Measurements from ENCODE around the gene HRCT1.

The HRCT1 gene

DNA sequence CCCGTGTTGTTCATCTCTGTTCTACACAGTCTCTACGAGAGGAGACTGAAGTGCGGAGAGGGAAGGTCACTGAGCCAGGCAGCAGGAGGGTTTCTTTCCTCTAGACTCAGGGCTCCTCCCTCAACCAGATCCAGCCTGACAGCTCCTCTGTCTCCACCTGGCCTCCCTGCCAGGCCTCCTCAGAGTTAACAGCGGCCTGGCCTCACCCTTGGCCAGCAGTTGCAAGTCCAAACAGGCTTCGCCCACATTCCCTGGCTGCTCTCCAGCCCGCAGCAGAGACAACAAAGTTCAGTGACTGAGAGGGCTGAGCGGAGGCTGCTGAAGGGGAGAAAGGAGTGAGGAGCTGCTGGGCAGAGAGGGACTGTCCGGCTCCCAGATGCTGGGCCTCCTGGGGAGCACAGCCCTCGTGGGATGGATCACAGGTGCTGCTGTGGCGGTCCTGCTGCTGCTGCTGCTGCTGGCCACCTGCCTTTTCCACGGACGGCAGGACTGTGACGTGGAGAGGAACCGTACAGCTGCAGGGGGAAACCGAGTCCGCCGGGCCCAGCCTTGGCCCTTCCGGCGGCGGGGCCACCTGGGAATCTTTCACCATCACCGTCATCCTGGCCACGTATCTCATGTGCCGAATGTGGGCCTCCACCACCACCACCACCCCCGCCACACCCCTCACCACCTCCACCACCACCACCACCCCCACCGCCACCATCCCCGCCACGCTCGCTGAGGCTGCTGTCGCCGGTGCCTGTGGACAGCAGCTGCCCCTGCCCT is at the start of gene HRCT1:
TSS of gene HRCT1 (plus strand) at position 291 of the 768 bp plus-strand sequence. CDS start at position 377, 86 bp downstream.
- H3K36me3 ChIP-seq (ENCODE audit: control insufficient read depth in 2 of 2, insufficient read depth in 2 of 2, low read length in 2 of 2): no peaks in the 10 kb centered on the region
- H3K4me3 ChIP-seq (ENCODE audit: low read length in 2 of 2): peak within 1 kb of the TSS; percentile 25 to 55

DNA sequence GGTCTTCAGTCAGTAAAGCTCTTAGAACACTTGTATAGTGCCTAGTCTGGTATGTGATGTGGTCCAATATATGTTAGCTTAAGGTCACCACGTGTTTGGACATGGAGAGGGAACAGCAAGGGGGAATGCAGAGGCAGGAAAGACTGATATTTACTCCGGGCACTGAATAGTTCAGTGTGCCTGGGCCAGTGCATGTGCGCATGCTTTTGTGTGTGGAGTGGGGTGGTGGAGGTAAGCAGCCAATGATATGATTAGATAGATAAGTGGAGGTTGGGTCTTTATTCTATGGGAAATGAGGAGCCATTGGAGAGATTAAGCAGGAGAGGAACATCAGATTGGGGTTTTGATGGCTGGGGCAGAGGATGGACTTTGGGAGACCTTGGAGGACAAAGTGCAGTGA is 49.8 kb upstream of the HRCT1 start:
- no peak overlapping the region for H3K27ac ChIP-seq (ENCODE audit: low read length)
- H3K4me3 ChIP-seq (ENCODE audit: low read length in 2 of 2): no peak overlapping the region
- H3K36me3 ChIP-seq (ENCODE audit: control insufficient read depth in 2 of 2, insufficient read depth in 2 of 2, low read length in 2 of 2): peaks cover 13 to 14% of the 10 kb centered on the region in 2 donors
- no peaks in the 10 kb centered on the region for H3K27me3 ChIP-seq (ENCODE audit: control insufficient read depth in 1 of 2, insufficient read depth in 2 of 2, low read length in 2 of 2)
- no peak overlapping the region for H3K9ac ChIP-seq (ENCODE audit: low read length in 2 of 2)
- H3K4me1 ChIP-seq (ENCODE audit: control insufficient read depth, insufficient read depth, low read length): peaks cover 4% of the 10 kb centered on the region
- no peaks in the 10 kb centered on the region for H3K9me3 ChIP-seq (ENCODE audit: control insufficient read depth in 2 of 2, low read length in 2 of 2)

More for the DNA sequence above, at the start of gene HRCT1:
- H3K27ac ChIP-seq (ENCODE audit: low read length): peak within 1 kb of the TSS; percentile 81
- peaks cover 0 to 3% of the 10 kb centered on the region in 2 donors for H3K27me3 ChIP-seq (ENCODE audit: control insufficient read depth in 1 of 2, insufficient read depth in 2 of 2, low read length in 2 of 2)
- peaks cover 59% of the 10 kb centered on the region for H3K4me1 ChIP-seq (ENCODE audit: control insufficient read depth, insufficient read depth, low read length)
- peak within 1 kb of the TSS in 1 of 2 donors; percentile 42 for H3K9ac ChIP-seq (ENCODE audit: low read length in 2 of 2)
- no peaks in the 10 kb centered on the region for H3K9me3 ChIP-seq (ENCODE audit: control insufficient read depth in 2 of 2, low read length in 2 of 2)

DNA sequence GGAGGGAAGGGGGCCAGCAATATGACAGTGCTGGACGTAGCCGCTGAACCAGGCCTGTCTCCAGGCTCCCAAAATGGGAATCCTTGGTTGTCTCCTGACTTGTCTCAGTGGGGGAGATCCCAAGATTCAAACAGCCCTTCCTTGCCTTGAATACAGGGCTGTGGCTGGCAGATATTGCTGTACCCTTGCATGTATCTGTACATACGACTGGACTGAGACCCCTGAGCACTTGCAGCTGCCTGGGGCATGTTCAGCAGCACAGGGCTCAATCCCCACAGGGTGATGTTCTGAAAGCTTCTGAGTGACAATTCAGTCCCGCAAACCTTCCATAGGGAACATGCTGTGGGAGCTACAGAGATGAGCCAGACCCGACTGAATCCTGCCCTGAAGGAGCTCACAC is 49.1 kb upstream of the HRCT1 start:
- no peak overlapping the region for H3K4me3 ChIP-seq (ENCODE audit: low read length in 2 of 2)
- peaks cover 4% of the 10 kb centered on the region for H3K4me1 ChIP-seq (ENCODE audit: control insufficient read depth, insufficient read depth, low read length)
- H3K9me3 ChIP-seq (ENCODE audit: control insufficient read depth in 2 of 2, low read length in 2 of 2): no peaks in the 10 kb centered on the region
- no peak overlapping the region for H3K27ac ChIP-seq (ENCODE audit: low read length)
- no peaks in the 10 kb centered on the region for H3K27me3 ChIP-seq (ENCODE audit: control insufficient read depth in 1 of 2, insufficient read depth in 2 of 2, low read length in 2 of 2)
- peaks cover 13 to 14% of the 10 kb centered on the region in 2 donors for H3K36me3 ChIP-seq (ENCODE audit: control insufficient read depth in 2 of 2, insufficient read depth in 2 of 2, low read length in 2 of 2)
- no peak overlapping the region for H3K9ac ChIP-seq (ENCODE audit: low read length in 2 of 2)

DNA sequence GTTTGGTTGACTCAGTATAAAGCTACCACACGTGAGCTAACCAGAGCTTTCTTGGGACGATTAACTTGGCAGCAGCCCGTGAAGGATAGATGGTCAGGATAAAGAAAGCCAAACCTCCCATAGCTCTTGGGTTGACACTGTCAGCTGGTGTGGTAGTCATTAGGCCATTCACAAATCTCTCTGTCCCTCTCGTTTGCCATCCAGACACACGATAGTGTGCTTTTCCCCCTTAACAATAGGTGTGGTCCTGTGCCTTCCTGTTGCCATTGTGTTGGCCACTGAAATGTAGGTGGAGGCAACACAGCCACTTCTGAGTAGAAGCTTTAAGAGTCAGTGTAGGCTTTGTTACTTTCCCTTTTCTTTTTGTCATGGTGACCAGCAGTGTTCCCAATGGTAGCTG is 47.5 kb upstream of the HRCT1 start:
- H3K36me3 ChIP-seq (ENCODE audit: control insufficient read depth in 2 of 2, insufficient read depth in 2 of 2, low read length in 2 of 2): peaks cover 5 to 6% of the 10 kb centered on the region in 2 donors
- H3K9ac ChIP-seq (ENCODE audit: low read length in 2 of 2): no peak overlapping the region
- no peak overlapping the region for H3K27ac ChIP-seq (ENCODE audit: low read length)
- H3K9me3 ChIP-seq (ENCODE audit: control insufficient read depth in 2 of 2, low read length in 2 of 2): no peaks in the 10 kb centered on the region
- H3K4me1 ChIP-seq (ENCODE audit: control insufficient read depth, insufficient read depth, low read length): peaks cover 4% of the 10 kb centered on the region
- H3K4me3 ChIP-seq (ENCODE audit: low read length in 2 of 2): no peak overlapping the region
- H3K27me3 ChIP-seq (ENCODE audit: control insufficient read depth in 1 of 2, insufficient read depth in 2 of 2, low read length in 2 of 2): peaks cover 0 to 3% of the 10 kb centered on the region in 2 donors

DNA sequence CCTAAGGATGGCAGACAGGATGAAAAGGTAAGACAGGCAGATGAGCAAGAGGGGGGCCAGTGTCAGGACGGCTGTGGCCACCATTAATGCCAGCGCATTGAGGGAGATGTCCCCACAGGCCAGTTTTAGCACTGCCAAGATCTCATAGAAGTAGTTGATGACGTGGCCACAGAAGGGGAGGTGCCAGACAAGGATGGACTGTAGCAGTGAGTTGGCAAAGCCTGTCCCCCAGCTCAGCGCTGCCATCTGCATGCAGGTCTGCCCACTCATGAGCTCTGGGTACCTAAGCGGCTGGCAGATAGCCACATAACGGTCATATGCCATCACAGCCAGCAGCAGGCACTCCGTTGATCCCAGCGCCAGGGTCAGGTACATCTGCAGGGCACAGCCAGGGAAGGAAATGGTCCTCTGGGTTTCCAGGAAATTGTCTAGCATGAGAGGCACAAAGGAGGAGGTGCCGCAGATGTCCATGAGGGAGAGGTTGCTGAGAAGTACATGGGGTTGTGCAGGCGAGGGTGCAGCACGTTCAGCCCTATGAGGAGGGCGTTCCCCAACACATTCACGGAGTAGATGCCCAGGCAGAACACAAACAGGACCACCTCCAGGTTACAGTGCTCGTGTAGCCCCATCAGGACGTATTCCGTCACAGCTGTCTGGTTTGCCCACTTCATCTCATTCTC is 46.6 kb upstream of the HRCT1 start:
- Histone ChIP-seq H3K27me3 (ENCODE audit: control insufficient read depth in 1 of 2, insufficient read depth in 2 of 2, low read length in 2 of 2) (peaks cover 0 to 5% of the 10 kb centered on the region in 2 donors), H3K27ac (ENCODE audit: low read length) (peak overlapping the region; percentile 11), H3K9me3 (ENCODE audit: control insufficient read depth in 2 of 2, low read length in 2 of 2) (no peaks in the 10 kb centered on the region), H3K9ac (ENCODE audit: low read length in 2 of 2) (no peak overlapping the region), H3K4me3 (ENCODE audit: low read length in 2 of 2) (no peak overlapping the region), H3K36me3 (ENCODE audit: control insufficient read depth in 2 of 2, insufficient read depth in 2 of 2, low read length in 2 of 2) (peaks cover 0 to 5% of the 10 kb centered on the region in 2 donors), H3K4me1 (ENCODE audit: control insufficient read depth, insufficient read depth, low read length) (peaks cover 4% of the 10 kb centered on the region)

DNA sequence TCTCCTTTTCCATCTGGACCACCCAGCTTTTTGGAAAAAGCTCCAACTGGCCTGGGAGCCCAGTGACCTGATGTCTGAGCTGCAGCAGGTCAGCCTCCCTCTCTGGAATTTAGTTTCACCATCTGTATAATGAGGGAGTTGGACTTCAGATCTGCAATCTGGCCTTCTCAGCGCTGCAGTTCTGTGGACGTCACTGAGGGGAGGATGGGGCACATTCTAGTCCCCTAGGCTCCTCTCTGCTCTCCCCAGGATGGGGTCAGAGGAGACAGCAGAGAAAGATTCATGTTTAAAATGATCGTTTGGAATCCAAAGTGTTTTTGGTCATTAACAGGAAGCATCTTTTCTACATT is 46.0 kb upstream of the HRCT1 start:
- Histone ChIP-seq H3K9me3 (ENCODE audit: control insufficient read depth in 2 of 2, low read length in 2 of 2) (no peaks in the 10 kb centered on the region), H3K9ac (ENCODE audit: low read length in 2 of 2) (no peak overlapping the region), H3K4me3 (ENCODE audit: low read length in 2 of 2) (no peak overlapping the region), H3K36me3 (ENCODE audit: control insufficient read depth in 2 of 2, insufficient read depth in 2 of 2, low read length in 2 of 2) (no peaks in the 10 kb centered on the region), H3K4me1 (ENCODE audit: control insufficient read depth, insufficient read depth, low read length) (peaks cover 4% of the 10 kb centered on the region), H3K27ac (ENCODE audit: low read length) (no peak overlapping the region), H3K27me3 (ENCODE audit: control insufficient read depth in 1 of 2, insufficient read depth in 2 of 2, low read length in 2 of 2) (peaks cover 0 to 5% of the 10 kb centered on the region in 2 donors)

DNA sequence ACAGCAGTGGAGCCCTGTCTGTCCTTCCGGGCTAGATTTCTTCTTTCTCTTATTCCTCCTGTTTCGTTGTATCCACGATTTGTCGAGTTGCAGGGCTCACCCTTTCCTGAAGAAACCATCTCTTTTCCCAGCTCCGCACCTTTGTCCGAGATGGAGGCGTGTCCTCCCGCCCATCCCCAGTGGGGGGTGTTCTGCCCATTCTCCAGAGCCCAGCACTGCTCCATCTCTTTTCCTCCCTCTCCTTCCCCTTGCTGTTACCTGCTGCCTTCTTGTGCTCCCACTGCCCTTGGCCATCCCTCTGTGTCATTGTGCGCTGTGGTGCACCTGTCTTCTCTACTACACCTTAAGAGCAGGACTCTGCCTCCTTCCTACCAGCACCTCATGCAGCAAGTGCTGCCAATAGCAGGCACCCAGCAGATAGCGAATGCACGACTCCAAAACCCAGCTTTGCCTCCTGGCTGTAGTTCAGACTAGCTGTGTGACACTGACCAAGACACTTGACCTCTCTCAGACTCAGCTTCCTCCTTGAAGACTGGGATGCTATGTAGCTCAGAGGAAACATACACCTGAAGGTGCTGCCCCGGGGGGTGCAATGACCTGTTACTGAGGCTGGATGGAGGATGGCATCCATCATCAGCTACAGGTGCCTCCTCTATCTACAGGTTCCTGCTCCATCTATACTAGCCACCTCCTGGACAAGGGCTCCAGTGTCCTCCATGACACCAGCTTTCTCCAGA is 44.7 kb upstream of the HRCT1 start:
- Histone ChIP-seq H3K4me1 (ENCODE audit: control insufficient read depth, insufficient read depth, low read length) (peaks cover 4% of the 10 kb centered on the region), H3K4me3 (ENCODE audit: low read length in 2 of 2) (no peak overlapping the region), H3K9ac (ENCODE audit: low read length in 2 of 2) (no peak overlapping the region), H3K27me3 (ENCODE audit: control insufficient read depth in 1 of 2, insufficient read depth in 2 of 2, low read length in 2 of 2) (peaks cover 0 to 5% of the 10 kb centered on the region in 2 donors), H3K36me3 (ENCODE audit: control insufficient read depth in 2 of 2, insufficient read depth in 2 of 2, low read length in 2 of 2) (no peaks in the 10 kb centered on the region), H3K9me3 (ENCODE audit: control insufficient read depth in 2 of 2, low read length in 2 of 2) (no peaks in the 10 kb centered on the region), H3K27ac (ENCODE audit: low read length) (no peak overlapping the region)

DNA sequence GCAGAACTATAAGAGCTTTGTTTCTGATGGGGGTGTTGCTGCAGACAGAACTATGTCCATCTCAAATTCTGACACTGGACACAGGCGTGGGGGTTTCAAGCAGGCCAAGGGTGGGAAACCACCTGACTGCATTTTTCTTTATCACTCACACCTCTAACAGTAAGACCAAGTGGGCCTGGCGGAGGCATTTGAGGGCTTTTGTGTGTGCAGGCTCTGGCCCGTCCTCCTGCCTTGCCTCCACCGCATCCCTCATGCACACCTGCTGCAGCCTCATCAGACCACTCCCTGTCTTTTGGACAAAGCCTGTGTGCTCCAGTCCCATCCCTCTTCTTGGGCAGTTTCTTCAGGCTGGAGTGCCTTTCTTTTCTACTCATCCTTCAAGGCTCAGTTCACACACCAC is 43.7 kb upstream of the HRCT1 start:
- H3K9me3 ChIP-seq (ENCODE audit: control insufficient read depth in 2 of 2, low read length in 2 of 2): no peaks in the 10 kb centered on the region
- no peak overlapping the region for H3K27ac ChIP-seq (ENCODE audit: low read length)
- H3K4me1 ChIP-seq (ENCODE audit: control insufficient read depth, insufficient read depth, low read length): peaks cover 4% of the 10 kb centered on the region
- H3K36me3 ChIP-seq (ENCODE audit: control insufficient read depth in 2 of 2, insufficient read depth in 2 of 2, low read length in 2 of 2): no peaks in the 10 kb centered on the region
- H3K27me3 ChIP-seq (ENCODE audit: control insufficient read depth in 1 of 2, insufficient read depth in 2 of 2, low read length in 2 of 2): peaks cover 0 to 5% of the 10 kb centered on the region in 2 donors
- no peak overlapping the region for H3K4me3 ChIP-seq (ENCODE audit: low read length in 2 of 2)
- no peak overlapping the region for H3K9ac ChIP-seq (ENCODE audit: low read length in 2 of 2)

DNA sequence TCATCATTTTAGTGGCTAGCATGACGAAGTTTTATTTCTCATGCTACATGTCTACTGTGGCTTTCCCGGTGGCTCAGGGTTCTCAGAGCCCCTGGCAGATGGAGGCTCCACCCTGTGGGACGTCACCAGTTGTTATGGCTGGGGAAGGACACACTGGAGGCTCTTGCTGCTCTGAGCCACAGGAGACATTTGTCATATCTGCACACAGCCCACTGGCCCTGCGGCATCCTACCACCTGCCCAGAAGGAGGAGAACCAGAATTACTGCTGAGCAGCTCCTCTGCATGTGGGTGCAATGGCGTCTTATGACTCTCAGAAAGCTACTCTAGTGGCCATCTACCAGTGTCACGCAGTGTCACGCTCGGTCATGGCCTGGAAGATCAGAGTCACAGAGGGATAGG is 42.4 kb upstream of the HRCT1 start:
- H3K36me3 ChIP-seq (ENCODE audit: control insufficient read depth in 2 of 2, insufficient read depth in 2 of 2, low read length in 2 of 2): no peaks in the 10 kb centered on the region
- H3K4me1 ChIP-seq (ENCODE audit: control insufficient read depth, insufficient read depth, low read length): peaks cover 4% of the 10 kb centered on the region
- no peak overlapping the region for H3K27ac ChIP-seq (ENCODE audit: low read length)
- H3K9ac ChIP-seq (ENCODE audit: low read length in 2 of 2): no peak overlapping the region
- no peak overlapping the region for H3K4me3 ChIP-seq (ENCODE audit: low read length in 2 of 2)
- peaks cover 2 to 8% of the 10 kb centered on the region in 2 donors for H3K27me3 ChIP-seq (ENCODE audit: control insufficient read depth in 1 of 2, insufficient read depth in 2 of 2, low read length in 2 of 2)
- no peaks in the 10 kb centered on the region for H3K9me3 ChIP-seq (ENCODE audit: control insufficient read depth in 2 of 2, low read length in 2 of 2)

DNA sequence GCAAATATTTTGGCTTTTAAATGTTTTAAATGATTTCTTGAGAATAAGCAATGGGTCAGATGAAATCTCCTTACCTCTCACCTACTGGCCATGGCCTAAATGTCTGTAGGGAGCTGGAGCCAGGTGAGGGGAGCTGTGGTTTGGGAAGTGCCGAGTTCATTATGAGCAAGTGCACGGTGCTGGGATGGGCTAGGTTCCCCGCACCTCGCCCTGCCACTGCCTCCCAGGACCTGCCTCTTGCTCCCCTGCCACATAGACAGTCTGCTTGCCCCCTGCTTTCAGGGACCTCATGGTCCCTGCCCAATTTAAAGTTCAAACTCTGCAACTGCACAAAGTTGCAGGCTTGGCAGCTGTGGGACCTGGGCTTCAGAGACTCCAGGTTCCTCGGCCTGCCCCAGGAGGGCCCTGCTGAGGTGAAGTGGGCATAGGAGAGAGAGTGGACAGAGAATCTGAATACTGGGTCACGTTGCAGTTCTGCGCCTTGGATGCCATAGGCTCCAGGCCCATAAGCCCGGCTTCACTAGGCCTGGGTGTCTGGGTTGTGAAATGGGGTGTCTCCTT is 41.2 kb upstream of the HRCT1 start:
- H3K27ac ChIP-seq (ENCODE audit: low read length): no peak overlapping the region
- H3K4me1 ChIP-seq (ENCODE audit: control insufficient read depth, insufficient read depth, low read length): peaks cover 4% of the 10 kb centered on the region
- H3K36me3 ChIP-seq (ENCODE audit: control insufficient read depth in 2 of 2, insufficient read depth in 2 of 2, low read length in 2 of 2): no peaks in the 10 kb centered on the region
- no peak overlapping the region for H3K9ac ChIP-seq (ENCODE audit: low read length in 2 of 2)
- peaks cover 9 to 12% of the 10 kb centered on the region in 2 donors for H3K27me3 ChIP-seq (ENCODE audit: control insufficient read depth in 1 of 2, insufficient read depth in 2 of 2, low read length in 2 of 2)
- H3K9me3 ChIP-seq (ENCODE audit: control insufficient read depth in 2 of 2, low read length in 2 of 2): no peaks in the 10 kb centered on the region
- no peak overlapping the region for H3K4me3 ChIP-seq (ENCODE audit: low read length in 2 of 2)

Measured in stomach smooth muscle (tissue), 2 donors.